ENCODE data around the gene VWCE.

Gene VWCE

DNA sequence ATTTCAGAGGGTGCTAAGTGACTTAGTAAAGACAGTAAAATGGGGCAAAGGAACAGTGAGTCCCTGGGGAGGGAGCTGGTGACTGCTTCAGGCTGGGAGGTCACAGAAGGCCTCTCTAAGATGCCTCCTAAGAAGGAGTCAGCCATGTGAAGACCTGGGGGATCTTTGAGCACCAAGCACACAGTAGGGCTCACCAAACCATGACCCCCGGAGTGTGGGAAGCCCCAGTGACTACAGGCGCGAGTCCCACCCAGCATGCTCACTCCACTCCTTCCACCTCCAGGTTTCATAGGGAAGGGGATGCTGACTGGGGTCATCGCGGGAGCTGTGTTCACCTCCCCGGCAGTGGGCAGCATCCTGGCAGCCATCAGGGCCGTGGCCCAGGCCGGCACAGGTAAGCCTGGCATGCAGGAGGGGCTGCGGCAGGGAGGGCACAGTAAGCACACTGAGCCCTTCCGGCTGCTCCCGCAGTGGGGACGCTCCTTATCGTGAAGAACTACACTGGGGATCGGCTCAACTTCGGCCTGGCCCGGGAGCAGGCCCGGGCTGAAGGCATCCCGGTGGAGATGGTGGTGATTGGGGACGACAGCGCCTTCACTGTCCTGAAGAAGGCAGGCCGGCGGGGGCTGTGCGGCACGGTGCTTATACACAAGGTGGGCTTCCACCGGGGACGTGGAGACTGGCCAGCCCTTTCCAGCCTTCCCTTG lies 43.8 kb upstream of the VWCE start:
- no peak overlapping the region for H3K27ac ChIP-seq
- TF ChIP-seq, protein P1, sequence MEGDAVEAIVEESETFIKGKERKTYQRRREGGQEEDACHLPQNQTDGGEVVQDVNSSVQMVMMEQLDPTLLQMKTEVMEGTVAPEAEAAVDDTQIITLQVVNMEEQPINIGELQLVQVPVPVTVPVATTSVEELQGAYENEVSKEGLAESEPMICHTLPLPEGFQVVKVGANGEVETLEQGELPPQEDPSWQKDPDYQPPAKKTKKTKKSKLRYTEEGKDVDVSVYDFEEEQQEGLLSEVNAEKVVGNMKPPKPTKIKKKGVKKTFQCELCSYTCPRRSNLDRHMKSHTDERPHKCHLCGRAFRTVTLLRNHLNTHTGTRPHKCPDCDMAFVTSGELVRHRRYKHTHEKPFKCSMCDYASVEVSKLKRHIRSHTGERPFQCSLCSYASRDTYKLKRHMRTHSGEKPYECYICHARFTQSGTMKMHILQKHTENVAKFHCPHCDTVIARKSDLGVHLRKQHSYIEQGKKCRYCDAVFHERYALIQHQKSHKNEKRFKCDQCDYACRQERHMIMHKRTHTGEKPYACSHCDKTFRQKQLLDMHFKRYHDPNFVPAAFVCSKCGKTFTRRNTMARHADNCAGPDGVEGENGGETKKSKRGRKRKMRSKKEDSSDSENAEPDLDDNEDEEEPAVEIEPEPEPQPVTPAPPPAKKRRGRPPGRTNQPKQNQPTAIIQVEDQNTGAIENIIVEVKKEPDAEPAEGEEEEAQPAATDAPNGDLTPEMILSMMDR (conservative IDR thresholded peaks at IDR 0.05), result no peak

DNA sequence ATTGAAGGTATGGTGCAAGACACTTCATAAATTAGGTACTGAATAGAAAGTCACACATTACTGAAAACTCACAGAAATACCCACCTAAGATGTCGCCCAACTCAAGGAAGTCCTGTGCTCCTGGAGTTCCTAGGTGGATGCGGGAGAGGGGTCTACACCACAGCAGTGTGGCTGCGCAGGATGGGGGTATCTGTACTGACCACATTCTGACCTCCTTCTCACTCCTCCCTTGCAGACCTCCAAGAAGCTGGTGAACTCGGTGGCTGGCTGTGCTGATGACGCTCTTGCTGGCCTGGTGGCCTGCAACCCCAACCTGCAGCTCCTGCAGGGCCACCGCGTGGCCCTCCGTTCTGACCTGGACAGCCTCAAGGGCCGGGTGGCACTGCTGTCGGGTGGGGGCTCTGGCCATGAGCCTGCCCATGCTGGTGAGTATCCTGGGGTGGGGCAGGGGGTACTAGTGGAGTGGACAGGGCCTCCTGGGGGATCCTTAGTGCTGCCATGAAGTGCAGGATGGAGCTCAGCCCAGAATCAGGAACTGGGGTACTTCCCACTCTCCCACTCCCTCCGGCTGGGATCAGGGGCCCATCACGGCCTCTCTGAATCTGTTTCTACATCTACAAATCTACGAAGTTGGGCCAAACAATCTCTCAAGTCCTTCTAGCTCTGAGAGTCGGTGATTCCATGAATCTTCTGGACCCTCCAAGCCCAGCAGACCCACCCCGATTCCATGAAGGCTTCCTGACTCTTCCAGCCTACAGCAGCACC lies 42.8 kb upstream of the VWCE start:
- TF ChIP-seq, protein P1 (conservative IDR thresholded peaks at IDR 0.05), result no peak
- no peak overlapping the region; the same call in 1 of the 2 replicates for H3K27ac ChIP-seq

DNA sequence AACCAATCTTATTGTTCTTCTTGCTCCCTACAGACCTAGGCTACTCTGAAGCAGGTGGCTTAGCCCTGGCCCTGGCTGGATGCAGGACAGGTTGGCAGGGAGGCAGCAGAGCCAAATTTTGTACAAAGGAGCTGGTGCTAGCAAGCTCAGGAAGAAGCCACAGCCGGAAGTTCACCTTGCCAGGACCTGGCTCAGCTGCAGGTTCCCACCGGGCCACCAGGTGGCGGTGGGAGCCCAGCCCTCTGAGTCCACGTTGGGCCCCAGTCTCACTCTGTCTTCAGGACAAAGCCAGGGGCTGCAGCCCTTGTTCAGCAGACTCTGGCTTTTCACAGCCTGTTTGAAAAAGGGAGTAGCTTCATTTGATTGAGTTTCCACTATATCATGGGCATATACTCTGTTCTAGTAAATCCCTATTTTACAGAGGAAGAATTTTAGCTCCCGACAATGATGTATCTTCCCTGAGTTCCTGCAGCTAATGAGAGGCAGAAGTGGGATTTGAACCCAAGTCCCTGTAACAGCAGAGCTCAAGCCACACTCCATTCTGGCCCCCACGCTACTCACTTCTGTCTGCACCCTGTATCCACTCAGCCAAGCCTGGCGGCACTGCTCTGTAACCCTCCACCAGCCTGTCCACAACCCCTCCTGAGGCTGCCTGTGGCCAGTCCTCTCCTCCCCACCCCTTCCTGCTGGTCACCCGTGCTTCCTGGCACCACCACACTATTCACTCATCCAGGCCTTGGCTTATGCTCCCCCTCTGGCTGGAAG lies 41.2 kb upstream of the VWCE start:
- TF ChIP-seq, protein P1 (conservative IDR thresholded peaks at IDR 0.05), result peak; percentile 97
- peak overlapping the region; percentile 93 for H3K27ac ChIP-seq

DNA sequence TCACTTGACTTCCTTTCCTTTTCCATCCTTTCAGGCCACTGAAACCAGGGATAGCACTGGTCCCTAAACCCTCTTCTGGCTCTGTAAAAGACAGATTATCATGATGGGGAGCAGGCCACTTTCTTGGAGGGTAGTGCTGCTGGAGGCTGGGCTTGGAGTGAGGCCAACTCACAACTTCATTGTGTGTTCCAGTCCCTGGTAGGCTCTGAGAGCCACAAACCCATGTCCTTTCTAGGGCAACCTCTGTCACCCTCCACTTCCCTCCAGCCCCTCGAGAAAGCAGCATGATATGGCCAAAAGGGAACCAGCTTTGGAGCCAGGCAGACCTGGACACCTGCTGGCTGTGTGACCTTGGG lies 40.2 kb upstream of the VWCE start:
- peak overlapping the region; percentile 93 for H3K27ac ChIP-seq

DNA sequence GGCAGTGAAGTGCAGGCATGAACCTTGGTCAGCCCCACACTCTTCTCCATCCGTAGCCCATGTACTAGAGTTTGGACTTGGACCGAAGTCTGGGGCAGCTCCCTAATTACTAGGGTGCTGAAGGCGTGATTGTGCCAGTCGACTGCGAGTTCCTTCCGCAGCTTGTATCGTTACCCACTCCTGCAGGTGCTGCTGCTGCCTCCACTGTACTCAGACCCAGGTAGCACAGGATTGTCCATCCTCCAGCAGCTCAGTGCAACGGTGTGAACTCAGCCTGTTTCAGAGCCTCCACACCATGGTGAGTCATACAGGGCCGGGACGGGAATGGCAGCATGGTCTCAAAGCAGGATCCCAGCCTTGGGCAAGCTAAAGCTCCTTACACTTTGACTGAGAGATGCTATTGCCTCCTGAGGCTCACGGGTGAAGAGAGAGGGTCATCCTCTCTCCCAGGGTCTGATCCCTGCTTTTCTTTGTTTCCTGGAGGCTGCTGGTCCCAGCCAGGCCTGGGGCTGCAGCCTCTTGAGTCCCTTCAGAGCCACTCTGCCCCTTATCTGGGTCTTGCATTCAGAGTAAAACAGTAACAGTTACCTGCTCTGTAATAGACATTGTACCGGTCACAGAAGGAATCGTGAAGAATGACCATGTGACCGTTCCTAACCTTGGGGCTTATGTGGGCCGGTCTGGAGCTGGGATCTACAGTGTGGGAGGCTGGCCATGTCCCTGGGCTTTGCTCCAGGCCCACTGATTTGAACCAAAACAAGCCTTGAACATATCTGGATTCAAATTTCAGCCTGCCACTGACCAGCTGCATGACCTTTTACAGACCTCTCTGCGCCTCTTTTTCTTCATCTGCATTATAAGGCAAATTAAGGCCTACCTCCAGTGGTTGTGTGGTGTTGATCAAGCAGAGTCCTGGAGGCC lies 39.6 kb upstream of the VWCE start:
- TF ChIP-seq, protein P1 (conservative IDR thresholded peaks at IDR 0.05), result no peak
- peak overlapping the region; percentile 93 for H3K27ac ChIP-seq

More for the DNA sequence above, 40.2 kb upstream of the VWCE start:
- TF ChIP-seq, protein P1 (conservative IDR thresholded peaks at IDR 0.05), result no peak

DNA sequence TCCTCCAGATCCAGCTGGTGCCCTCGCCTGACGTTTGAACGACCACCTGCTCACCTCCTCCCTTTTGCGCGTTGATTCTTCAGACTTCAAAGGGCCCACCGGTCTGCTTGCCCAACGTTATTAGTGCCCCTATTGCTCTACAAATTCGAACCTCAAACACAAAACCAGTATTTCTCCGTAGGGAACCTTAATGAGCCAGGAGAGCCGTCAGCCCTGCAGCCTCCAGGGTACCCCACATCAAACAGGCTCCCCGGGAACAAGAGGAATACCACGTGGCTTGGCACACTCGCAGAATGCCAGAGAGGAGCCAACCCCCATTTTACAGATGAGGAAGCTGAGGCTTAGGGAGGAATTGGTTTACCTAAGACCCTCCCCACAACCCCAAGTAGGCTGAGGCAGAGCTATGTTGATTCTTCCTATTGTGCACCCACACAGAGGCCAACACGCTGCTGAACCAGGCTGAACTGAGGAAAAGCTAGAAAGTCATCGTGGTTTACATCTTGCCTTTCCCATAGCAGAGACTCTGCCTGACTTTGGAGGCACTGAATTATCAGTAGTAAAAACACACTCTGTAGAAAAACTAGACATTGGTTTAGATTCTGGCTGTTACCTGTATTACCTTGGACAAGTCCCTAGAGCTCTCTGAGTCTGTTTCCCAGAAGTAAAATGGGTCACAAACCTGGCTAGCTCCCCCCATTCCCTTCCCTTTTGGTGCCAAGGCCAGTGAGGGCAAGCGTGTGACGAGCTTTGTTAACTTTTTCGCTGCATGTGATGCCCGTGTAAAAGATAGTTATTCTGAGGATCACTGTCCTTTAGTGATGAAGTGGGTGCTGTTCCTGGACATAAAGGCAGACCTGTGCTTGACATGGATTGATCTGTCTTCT lies 38.7 kb upstream of the VWCE start:
- TF ChIP-seq, protein P1 (conservative IDR thresholded peaks at IDR 0.05), result no peak
- peak overlapping the region; percentile 93 for H3K27ac ChIP-seq

Measured in VCaP (cell line).